Activated naive CD4-positive, alpha-beta T cell treated with anti-CD3 and anti-CD28 coated beads, Interleukin-2, amount 50 U/mL, for 72 hours (primary cell): ENCODE data around the gene UVSSA. TPM values are rescaled to one million over a fixed set of nuclear protein-coding genes. Genes with fewer than 3 reads are reported as not detected.

ENCODE experiments used
- ATAC-seq, 2 donors: fragments of 150-1000 bp; cut with Tn5 transposase; 2 replicates each; pipeline ENCODE4 v1.10.0; 2021; ENCODE audit warnings: mild to moderate bottlenecking in 2 of 2, moderate library complexity in 2 of 2
- DNase-seq, 2 donors: peaks; one replicate each; pipeline ENCODE4 v3.0.0; 2021 to 2022; ENCODE audit warnings: low spot score in 2 of 2
- H3K27ac Mint-ChIP-seq, 2 donors: one replicate each; pipeline ENCODE4 v1.8.0; 2022; ENCODE audit warnings: mild to moderate bottlenecking in 2 of 2, mixed read lengths in 2 of 2
- H3K36me3 Mint-ChIP-seq, 2 donors: one replicate each; pipeline ENCODE4 v1.8.0; 2022; ENCODE audit warnings: mixed read lengths in 2 of 2
- H3K9me3 Mint-ChIP-seq, 2 donors: one replicate each; pipeline ENCODE4 v1.8.0; 2022; ENCODE audit warnings: mixed read lengths in 2 of 2
- total RNA-seq, 2 donors: library from RNA; stranded (reverse); gene quantifications; one replicate each; pipeline ENCODE4 v1.2.3, GENCODE V29; 2022

The UVSSA gene
- total RNA-seq, 2 donors from 2014 or later = 19.1 to 23.8 TPM

GRCh38 chr4:1336088-1336491, 10.9 kb upstream of the UVSSA start:
- H3K27ac Mint-ChIP-seq = peak overlapping the region in 1 of 2 donors; percentile 79
- ATAC-seq (no peak), DNase-seq (no peak)
- H3K9me3 Mint-ChIP-seq = peaks cover 0 to 5% of the 10 kb centered on the region in 2 donors
- H3K36me3 Mint-ChIP-seq = peaks cover 28 to 49% of the 10 kb centered on the region in 2 donors

GRCh38 chr4:1337376-1337831, 9.6 kb upstream of the UVSSA start:
- peak overlapping the region; percentile 79 to 96 for H3K27ac Mint-ChIP-seq
- peaks cover 28 to 51% of the 10 kb centered on the region in 2 donors for H3K36me3 Mint-ChIP-seq
- H3K9me3 Mint-ChIP-seq = peaks cover 0 to 5% of the 10 kb centered on the region in 2 donors
- DNase-seq (peak; percentile 66 to 86), ATAC-seq (peak; percentile 89 to 95)

GRCh38 chr4:1337951-1338751, 8.9 kb upstream of the UVSSA start:
- Mint-ChIP-seq H3K27ac (peak overlapping the region; percentile 79 to 96), H3K9me3 (peaks cover 0 to 5% of the 10 kb centered on the region in 2 donors), H3K36me3 (peaks cover 28 to 51% of the 10 kb centered on the region in 2 donors)
- ATAC-seq (no peak), DNase-seq (no peak)

DNA sequence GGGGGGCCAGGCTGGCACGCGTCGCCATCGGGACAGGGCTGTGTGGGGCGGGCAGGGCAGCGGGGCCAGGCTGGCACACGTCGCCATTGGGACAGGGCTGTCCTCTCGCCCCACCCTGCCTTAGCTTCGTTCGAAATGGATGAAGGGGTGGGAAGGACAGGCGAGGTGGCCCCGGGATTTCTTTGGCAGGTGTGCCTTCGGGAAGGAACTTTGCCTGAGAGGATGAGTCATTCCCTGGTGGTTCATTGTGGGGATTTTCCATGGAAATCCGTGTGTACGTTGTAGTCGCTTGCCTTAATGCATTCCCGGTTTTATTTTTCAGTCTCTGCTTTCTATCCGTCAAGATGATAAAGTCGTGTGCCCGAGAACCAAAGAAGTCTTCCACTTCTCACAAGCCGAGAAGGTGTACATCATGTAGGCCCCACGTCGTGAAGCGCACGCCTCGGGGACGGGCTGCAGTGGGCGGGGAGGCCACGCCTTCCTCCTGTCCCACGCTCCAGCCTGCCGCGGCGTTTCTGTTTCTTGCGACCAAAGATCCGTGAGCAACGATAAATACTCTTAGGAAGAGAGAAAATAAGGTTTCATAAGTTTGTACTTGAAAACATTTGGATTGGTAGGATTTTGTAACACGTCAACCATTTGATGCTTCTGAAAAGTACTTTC, 8.1 kb upstream of the UVSSA start:
- peaks cover 0 to 5% of the 10 kb centered on the region in 2 donors for H3K9me3 Mint-ChIP-seq
- H3K36me3 Mint-ChIP-seq = peaks cover 28 to 51% of the 10 kb centered on the region in 2 donors
- no peak overlapping the region for H3K27ac Mint-ChIP-seq
- DNase-seq (no peak), ATAC-seq (no peak)

DNA sequence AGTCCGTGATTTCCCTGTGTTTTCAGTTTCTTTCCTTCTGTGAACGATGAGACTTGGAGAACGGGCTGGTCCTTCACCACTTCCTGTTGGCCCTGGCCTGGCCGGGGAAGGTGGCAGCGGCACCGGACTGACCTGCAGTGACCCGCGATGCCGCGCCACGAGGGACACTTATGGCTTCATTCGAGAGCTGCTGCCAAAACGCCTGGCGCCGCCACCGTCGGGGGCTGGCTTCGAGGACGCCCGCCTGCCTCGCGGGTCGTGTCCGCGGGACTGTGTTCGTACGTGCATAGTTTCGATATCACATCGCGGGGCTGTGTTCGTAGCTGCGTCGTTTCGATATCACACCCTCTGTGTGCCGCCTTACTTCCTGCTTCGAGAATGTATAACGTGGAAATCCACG, 7.5 kb upstream of the UVSSA start:
- H3K9me3 Mint-ChIP-seq = peaks cover 0 to 5% of the 10 kb centered on the region in 2 donors
- ATAC-seq (no peak), DNase-seq (no peak)
- H3K27ac Mint-ChIP-seq = no peak overlapping the region
- H3K36me3 Mint-ChIP-seq = peaks cover 25 to 46% of the 10 kb centered on the region in 2 donors

DNA sequence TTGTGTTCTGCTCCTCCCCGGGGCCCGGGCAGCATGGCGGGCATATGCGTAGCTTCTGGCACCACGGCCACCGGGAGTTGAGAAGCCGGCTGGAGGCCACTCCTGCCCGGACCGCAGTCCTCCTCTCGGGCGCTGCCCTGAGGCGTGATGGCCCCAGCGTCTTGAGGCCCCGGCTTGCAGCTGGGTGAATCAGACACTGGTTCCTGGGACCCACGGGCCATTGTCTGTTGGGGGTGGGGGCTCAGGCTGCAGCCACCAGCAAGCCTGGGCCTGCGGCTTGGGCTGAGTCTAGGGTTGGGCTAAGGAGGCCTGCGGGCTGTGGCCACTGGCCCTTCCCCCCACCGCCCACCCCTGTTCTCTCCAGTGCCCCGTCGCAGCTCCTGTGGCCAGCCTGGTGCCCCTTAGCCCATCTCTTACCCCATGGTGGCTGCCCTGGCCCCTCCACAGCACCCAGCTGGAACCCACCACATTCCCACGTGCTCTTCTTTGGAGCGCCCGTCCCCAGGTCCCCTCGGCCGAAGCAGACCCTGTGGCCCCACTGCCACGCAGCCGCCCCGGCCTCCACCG, 6.7 kb upstream of the UVSSA start:
- Mint-ChIP-seq H3K36me3 (peaks cover 19 to 38% of the 10 kb centered on the region in 2 donors), H3K27ac (no peak overlapping the region), H3K9me3 (no peaks in the 10 kb centered on the region)
- ATAC-seq (no peak), DNase-seq (no peak)

DNA sequence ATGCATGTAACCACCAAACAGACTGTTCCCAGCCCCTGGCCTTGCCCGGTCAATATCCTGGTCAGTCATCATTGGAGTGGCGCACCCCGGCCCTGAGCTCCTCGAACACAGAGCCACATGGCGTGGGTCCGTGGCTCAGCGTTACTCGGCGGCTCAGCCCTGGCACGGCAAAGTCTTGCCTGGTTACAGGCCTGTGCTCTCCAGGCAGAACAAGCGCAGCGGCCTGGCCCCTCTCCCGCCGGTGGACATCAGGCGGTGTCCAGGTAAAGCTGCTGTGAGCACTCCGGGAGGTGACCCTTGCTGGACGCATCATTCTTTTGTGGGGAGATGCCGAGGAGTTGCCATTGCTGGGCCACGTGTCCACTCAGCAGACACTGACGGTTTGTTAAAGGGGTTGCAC, 6.1 kb upstream of the UVSSA start:
- ATAC-seq (no peak), DNase-seq (no peak)
- Mint-ChIP-seq H3K36me3 (peaks cover 19 to 38% of the 10 kb centered on the region in 2 donors), H3K27ac (no peak overlapping the region), H3K9me3 (no peaks in the 10 kb centered on the region)

DNA sequence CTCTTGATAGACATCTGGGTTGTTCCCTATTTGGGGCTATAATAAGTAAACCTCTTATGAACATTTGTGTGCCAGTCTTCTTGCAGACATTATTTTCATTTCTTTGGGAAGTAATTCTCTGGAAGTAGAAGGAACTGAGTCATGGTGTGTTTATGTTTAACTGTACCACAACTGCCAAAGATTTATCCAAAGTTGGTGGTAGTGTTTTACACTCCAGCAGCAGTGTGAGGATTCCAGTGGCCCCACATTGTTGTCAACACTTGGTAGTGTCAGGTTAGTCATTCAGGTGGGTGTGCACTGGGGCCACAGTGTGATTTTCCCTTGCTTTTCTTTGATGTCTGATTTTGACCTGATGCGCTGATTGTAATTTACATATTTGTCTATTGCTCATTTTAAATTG, 5.0 kb upstream of the UVSSA start:
- H3K9me3 Mint-ChIP-seq = no peaks in the 10 kb centered on the region
- DNase-seq = no peak
- peaks cover 16 to 27% of the 10 kb centered on the region in 2 donors for H3K36me3 Mint-ChIP-seq
- no peak for ATAC-seq
- no peak overlapping the region for H3K27ac Mint-ChIP-seq

GRCh38 chr4:1344696-1345095, 2.3 kb upstream of the UVSSA start:
- ATAC-seq (no peak), DNase-seq (no peak)
- peaks cover 3 to 7% of the 10 kb centered on the region in 2 donors for H3K36me3 Mint-ChIP-seq
- H3K9me3 Mint-ChIP-seq = no peaks in the 10 kb centered on the region
- peak overlapping the region; percentile 30 to 80 for H3K27ac Mint-ChIP-seq

DNA sequence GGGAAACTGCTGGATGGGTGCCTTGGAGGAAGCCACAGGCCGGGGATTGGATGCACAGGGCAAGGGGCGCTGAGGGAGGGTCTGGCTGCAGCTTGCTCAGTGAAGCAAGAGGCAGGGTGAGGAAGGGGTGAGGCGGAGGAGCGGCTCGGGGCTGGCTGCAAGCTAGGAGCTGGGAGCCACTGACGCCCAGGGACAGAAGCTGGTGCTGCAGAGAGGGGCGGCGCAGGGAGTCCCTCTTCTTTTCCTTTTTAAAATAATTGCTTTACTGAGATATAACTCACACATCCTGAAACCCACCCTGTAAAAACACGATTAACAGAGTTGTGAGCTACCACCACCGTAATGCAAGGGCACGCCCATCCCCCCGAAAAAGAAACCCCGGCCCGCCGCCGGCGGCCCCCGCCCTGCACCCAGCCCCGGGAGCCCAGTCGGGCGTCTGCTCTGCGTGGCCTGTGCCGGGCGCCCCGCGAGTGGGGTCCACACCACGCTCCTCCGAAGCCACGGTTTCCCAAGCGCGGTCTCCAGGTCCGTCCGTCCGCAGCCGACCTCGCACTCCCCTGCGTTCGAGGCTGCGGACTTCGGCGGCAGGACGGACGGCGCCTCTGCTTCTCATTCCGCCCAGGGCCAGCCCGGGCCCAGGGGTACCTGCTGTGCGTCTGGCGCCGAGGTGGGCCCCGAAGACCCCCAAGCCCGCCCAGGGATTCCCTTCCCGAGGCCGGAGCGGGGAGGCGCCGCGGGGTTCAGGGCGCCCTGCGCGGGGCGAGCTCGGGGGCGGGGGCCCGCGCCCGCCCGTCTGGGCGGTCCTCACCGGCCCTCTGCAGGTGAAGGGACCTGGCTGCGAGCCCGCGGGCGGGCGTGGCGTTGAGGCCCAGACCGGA, 866 bp upstream of the UVSSA start:
- H3K9me3 Mint-ChIP-seq = no peaks in the 10 kb centered on the region
- peak; percentile 44 to 47 for ATAC-seq
- DNase-seq = peak in 1 of 2 donors; percentile 50

DNA sequence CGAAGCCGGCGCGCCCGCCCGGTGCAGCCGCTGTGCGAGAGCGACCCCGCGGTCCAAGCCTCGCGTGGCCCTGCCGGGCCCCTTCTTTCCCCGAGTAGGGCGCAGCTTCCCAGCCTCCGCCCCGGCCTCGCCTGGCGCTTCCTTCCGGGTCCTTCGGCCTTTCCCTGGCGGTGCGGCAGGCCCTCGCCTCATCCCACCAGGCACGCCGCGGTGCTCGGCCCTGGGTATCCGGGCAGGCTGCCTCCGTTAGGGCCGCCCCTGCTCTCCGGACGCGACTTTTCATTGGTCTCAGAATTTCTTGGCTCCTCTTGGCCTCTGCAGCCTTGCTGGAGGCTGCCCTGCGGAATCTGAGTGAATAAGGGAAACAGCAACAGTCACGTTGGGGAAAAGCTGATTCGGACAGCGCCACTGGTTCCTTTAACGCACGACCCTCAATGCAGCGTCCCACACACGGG, 429 bp downstream of the UVSSA start:
- H3K36me3 Mint-ChIP-seq = no peaks in the 10 kb centered on the region
- peak; percentile 34 to 40 for ATAC-seq
- peak overlapping the region; percentile 84 to 91 for H3K27ac Mint-ChIP-seq
- no peaks in the 10 kb centered on the region for H3K9me3 Mint-ChIP-seq
- peak; percentile 58 to 76 for DNase-seq

More for the DNA sequence above, 866 bp upstream of the UVSSA start:
- peak overlapping the region; percentile 91 to 96 for H3K27ac Mint-ChIP-seq
- peaks cover 0 to under 1% of the 10 kb centered on the region in 2 donors for H3K36me3 Mint-ChIP-seq

DNA sequence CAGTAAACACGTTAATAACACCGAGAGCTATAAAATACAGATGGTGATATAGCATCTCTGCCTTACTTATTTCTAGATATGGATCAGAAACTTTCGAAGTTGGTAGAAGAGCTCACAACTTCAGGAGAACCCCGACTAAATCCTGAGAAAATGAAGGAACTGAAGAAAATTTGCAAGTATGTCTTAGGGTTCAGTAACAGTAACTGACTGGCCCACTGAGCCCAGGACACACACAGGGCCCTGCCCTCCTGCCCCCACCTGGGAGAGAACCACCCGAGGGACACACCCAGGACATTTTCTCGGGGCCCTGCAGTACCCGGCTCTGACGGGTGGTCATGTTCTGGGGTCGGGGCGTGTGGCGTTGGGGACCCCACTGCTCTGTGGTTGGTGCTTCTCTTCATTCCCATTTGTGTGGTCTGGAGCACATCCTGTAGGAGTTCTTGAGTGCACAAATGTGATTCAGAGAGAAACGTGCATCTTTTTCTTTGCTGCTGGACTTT, 1.1 kb downstream of the UVSSA start:
- Mint-ChIP-seq H3K36me3 (no peaks in the 10 kb centered on the region), H3K27ac (peak overlapping the region; percentile 84 to 91), H3K9me3 (no peaks in the 10 kb centered on the region)
- no peak for DNase-seq
- no peak for ATAC-seq

GRCh38 chr4:1348746-1349145, 1.7 kb downstream of the UVSSA start:
- no peaks in the 10 kb centered on the region for H3K36me3 Mint-ChIP-seq
- DNase-seq (no peak), ATAC-seq (no peak)
- peak overlapping the region; percentile 38 to 91 for H3K27ac Mint-ChIP-seq
- no peaks in the 10 kb centered on the region for H3K9me3 Mint-ChIP-seq

GRCh38 chr4:1349359-1350168, 2.6 kb downstream of the UVSSA start:
- H3K9me3 Mint-ChIP-seq = no peaks in the 10 kb centered on the region
- no peak for ATAC-seq

GRCh38 chr4:1350169-1350520, 3.1 kb downstream of the UVSSA start:
- Mint-ChIP-seq H3K36me3 (no peaks in the 10 kb centered on the region), H3K9me3 (no peaks in the 10 kb centered on the region), H3K27ac (peak overlapping the region; percentile 74 to 91)
- DNase-seq (no peak), ATAC-seq (no peak)

More at GRCh38 chr4:1349359-1350168, 2.6 kb downstream of the UVSSA start:
- no peak for DNase-seq
- Mint-ChIP-seq H3K27ac (peak overlapping the region; percentile 74 to 91), H3K36me3 (no peaks in the 10 kb centered on the region)
